Measurements from ENCODE around the gene NAIF1.

Gene NAIF1

GRCh38 chr9:128094166-128094949 lies 27.2 kb upstream of the NAIF1 start:
- H3K27me3 ChIP-seq: no peaks in the 10 kb centered on the region
- no peaks in the 10 kb centered on the region for H3K9me3 ChIP-seq
- no peak for TF ChIP-seq CTCF (IDR thresholded peaks at IDR 0.05; ENCODE audit: low read depth, low read length)
- peak; percentile 91 for DNase-seq
- H3K4me3 ChIP-seq (ENCODE audit: low read depth, low read length): no peak overlapping the region; the same call in 1 of the 2 replicates
- H3K36me3 ChIP-seq: peaks cover 4% of the 10 kb centered on the region
- H3K4me1 ChIP-seq: peaks cover 39% of the 10 kb centered on the region

- peaks cover 4% of the 10 kb centered on the region for H3K36me3 ChIP-seq
These were observed 25.9 kb upstream of the NAIF1 start for GRCh38 chr9:128093011-128093410.

GRCh38 chr9:128092199-128092977 lies 25.3 kb upstream of the NAIF1 start:
- H3K36me3 ChIP-seq: peaks cover 4% of the 10 kb centered on the region
- DNase-seq: no peak
- H3K27me3 ChIP-seq: no peaks in the 10 kb centered on the region
- H3K4me1 ChIP-seq: peaks cover 48% of the 10 kb centered on the region
- TF ChIP-seq CTCF (IDR thresholded peaks at IDR 0.05; ENCODE audit: low read depth, low read length): no peak
- H3K4me3 ChIP-seq (ENCODE audit: low read depth, low read length): no peak overlapping the region
- H3K9me3 ChIP-seq: no peaks in the 10 kb centered on the region

More at GRCh38 chr9:128093011-128093410, 25.9 kb upstream of the NAIF1 start:
- H3K4me3 ChIP-seq (ENCODE audit: low read depth, low read length): no peak overlapping the region
- no peaks in the 10 kb centered on the region for H3K9me3 ChIP-seq
- no peak for DNase-seq
- peaks cover 46% of the 10 kb centered on the region for H3K4me1 ChIP-seq
- TF ChIP-seq CTCF (IDR thresholded peaks at IDR 0.05; ENCODE audit: low read depth, low read length): no peak
- no peaks in the 10 kb centered on the region for H3K27me3 ChIP-seq

- no peaks in the 10 kb centered on the region for H3K9me3 ChIP-seq
- no peaks in the 10 kb centered on the region for H3K27me3 ChIP-seq
- H3K4me1 ChIP-seq: peaks cover 42% of the 10 kb centered on the region
- peaks cover 8% of the 10 kb centered on the region for H3K36me3 ChIP-seq
- H3K4me3 ChIP-seq (ENCODE audit: low read depth, low read length): peak overlapping the region; percentile 42
- no peak for TF ChIP-seq CTCF (IDR thresholded peaks at IDR 0.05; ENCODE audit: low read depth, low read length)
- no peak for DNase-seq
These were observed 24.5 kb upstream of the NAIF1 start for GRCh38 chr9:128091571-128091970.

DNA sequence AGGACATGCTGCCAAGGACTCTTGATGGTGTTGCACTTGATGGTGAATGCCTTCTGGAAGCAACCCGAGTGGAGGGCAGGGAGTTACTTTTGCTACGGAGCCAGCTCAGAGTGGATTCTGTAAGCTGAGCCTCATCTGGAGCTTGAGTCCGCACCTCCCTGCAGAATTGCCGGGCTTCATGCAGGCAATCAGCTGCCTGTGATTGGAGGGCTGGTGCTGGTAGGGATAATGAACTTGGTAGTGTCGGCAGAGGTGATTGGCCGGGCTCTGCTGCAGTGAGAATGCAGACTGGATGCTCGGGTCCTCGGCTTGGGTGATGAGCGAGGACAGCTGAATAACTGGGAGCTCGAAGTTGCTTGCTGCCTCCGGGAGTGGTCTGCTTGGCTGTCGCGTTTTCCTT lies 24.0 kb upstream of the NAIF1 start:
- Histone ChIP-seq H3K4me1 (peaks cover 41% of the 10 kb centered on the region), H3K9me3 (no peaks in the 10 kb centered on the region), H3K27me3 (no peaks in the 10 kb centered on the region), H3K4me3 (ENCODE audit: low read depth, low read length) (peak overlapping the region; percentile 42), H3K36me3 (peaks cover 10% of the 10 kb centered on the region)
- peak; percentile 91 for DNase-seq
- TF ChIP-seq CTCF (IDR thresholded peaks at IDR 0.05; ENCODE audit: low read depth, low read length): no peak

- no peak for DNase-seq
- Histone ChIP-seq H3K36me3 (peaks cover 12% of the 10 kb centered on the region), H3K27me3 (no peaks in the 10 kb centered on the region), H3K4me3 (ENCODE audit: low read depth, low read length) (no peak overlapping the region), H3K4me1 (peaks cover 30% of the 10 kb centered on the region), H3K9me3 (no peaks in the 10 kb centered on the region)
- TF ChIP-seq CTCF (IDR thresholded peaks at IDR 0.05; ENCODE audit: low read depth, low read length): no peak
These were observed 22.2 kb upstream of the NAIF1 start for GRCh38 chr9:128089299-128089698.

All from BE2C (cell line).